HPDE6-E6E7 (cell line): Measurements from ENCODE around the gene SETD3.

Experiments used
- DNase-seq: peaks from one replicate; pipeline ENCODE4 v3.0.0; 2011; ENCODE audit warnings: missing footprints; ENCODE audit errors: extremely low spot score

Gene SETD3

DNA sequence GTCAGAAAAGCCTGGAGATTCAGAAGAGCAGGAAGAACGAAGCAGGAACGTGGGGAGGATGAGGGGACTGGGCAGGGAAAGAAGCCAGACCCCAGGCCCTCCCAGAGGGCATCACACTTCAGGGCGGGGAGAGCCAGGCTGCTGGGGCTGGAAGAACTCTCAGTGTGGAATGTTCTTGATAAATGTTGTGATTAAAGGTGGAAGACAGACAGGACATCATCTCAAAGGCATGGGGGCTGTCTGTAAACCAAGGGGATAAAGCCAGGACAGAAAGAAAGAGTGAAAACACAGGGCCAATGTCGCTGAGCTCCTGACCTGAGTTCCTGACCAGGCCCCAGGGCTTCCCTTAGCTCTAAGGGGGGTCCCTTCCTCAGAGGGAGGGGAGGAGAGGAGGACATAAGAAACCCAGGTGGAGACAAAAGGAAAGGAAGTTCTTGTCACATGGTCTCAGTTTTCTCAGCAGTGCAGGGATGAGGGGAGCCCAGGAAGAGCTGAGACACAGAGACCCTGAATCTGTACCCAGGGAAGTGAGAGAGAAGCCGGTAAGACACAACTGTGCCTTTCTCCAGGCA, 56.3 kb downstream of the SETD3 start:
- DNase-seq = no peak

DNA sequence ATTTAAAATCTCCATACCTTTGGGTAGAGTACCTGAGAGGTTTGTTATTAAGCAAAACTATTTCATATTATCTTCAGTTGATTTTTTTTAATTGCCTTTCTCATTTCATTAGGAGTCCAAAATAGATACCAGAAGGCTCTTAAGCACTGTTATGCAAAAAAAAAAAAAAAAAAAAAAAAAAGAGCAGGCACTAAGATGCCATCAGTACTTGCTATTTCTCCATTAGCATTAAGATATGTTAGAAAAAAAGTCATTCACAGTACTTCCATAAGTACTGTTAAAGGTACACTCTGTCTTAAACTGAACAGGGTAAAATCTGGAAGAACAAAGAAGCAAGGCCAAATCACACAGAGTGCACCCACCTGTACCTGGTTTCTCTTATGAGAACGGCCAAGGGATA, 57.2 kb downstream of the SETD3 start:
- DNase-seq = no peak

DNA sequence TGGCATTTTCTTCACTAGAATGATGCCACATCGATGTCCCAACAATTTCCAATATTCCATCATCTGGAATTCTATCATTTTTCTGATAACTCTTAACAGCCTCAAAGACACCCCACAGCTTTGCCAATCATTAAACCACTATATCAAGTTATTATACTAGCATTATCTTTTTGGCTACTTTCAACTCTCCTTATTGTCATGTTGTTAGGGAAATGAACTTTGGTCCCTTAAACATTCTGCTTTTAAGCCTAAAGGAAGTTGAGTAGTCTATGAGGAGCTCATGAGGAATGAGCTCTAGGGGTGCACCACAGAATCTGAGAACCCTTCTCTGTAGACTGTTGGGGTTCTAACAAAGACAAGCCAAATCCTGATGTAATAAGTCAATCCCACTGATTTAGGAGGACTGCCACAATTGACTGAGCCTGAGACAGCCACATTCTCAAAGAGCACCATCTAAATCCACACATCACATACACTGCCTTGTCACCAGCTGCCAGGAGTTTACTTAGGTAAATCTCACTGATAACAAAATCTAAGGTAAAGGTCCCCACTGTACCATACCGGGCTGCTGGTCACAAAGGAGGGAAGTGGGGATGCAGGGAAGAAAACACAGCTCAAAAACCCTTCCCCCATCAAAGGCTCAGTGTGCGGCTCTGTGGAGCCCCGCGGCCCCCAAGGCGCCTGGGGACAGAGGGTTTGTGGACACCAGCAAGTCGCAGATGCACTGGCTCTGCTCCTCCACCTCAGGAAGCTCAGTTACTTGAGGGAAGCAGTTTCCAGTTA, 58.2 kb downstream of the SETD3 start:
- DNase-seq = no peak

DNA sequence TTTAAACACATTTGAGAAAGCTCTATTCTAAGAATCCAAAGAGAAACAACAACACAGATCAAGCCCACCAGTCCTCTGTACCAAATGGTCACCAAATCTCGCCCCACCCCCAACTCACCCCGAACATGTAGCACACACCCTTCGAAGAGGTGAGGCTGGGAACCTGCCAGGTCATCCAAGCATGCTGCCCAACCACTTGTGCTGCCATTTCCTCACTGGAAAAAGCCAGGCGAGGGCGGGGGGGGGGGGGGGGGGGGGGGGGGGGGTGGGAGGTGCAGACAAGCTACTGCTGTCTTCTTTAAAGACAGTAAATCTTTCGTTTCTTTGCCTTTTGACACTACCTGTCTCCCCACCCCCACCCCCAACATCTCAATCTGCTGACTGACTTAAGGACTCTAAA, 59.9 kb downstream of the SETD3 start:
- DNase-seq = no peak

DNA sequence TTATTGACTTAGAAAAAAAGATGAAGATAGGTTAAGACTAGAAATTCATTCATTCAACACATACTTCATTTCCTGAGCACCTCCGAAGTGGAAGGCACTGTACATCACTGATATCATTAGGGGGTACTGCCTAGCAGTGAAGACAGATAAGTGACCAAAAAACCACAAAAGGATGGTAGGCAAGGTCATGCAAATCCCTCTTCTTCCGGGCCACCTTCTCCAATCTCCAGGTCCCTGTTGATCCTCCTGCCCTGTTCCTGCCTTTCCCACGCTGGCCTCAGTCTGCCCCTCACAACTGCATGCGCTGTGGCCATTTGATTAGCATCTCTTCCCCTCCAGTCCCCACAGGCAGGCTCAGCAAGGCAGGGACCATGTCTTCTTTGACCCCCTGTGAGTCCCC, 60.8 kb downstream of the SETD3 start:
- no peak for DNase-seq

DNA sequence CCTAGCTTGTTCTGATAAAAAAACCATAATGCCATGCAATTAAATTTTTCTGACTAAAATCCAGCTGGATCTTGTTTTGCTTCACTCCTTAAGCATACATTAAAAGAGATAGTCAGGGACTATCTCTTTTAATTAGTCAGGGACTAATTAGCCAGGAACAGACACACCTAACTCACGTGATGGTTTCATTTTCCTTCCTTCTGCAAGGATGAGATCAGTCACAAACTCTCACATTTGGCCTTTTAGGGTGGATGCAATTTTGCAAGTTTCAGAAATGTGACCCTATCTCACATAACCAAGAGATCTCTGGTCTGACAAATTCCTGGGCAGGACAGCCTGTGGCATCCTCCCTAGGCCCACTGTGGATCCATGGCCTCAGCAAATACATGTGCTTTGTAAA, 62.4 kb downstream of the SETD3 start:
- DNase-seq = no peak

DNA sequence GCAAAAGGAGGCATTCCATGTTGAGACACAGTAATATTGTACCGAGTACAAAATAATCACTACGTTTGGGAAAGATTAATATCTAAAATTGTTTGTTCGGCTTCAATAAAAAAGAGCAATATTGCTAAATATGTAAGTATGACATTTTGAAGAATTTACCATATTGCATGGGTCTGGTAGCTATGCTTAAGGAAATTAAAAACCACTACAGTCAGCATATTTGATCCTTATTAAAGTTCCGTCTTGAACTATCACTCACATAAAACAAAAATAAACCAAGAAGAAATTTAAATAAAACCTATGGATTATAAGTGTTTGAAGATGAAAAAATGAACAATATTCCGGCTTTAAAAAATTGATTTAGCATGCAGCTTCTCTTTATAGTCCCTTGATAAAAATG, 63.8 kb downstream of the SETD3 start:
- DNase-seq = no peak

DNA sequence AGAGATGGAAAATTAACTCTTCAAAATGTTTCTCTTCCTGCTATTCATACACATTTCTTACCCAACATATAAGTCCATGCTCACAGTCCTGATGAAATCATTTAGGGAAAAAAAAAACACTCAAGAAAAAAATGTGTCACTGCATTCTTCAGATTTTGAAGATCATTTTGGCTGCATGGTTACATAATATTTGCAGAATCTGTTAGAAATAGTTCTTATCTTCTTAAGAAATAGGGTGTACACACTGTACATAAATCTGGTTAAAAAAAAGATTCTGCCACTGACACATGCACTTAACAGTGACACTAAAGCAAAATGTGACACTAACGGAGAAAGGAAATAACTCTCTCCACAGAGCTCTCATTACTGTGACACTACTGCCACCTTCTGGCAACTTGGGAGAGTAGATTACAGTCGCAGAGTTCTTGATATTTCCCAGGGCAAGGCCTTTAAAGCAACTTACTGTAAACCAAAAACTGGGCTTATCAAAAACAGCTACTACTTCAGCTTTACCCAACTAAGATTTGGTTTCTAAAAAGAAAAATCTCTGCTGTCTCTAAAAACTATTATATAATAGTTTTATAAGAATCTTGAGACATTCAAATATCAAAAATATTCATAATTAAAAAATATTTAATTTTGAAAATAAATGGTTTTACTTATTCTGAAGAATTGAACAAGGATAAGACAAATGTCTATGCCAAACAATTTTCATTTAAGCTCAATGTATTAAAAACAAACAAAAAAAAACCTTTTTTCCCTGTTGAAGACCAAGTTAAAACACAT, 65.0 kb downstream of the SETD3 start:
- peak; percentile 64 for DNase-seq

DNA sequence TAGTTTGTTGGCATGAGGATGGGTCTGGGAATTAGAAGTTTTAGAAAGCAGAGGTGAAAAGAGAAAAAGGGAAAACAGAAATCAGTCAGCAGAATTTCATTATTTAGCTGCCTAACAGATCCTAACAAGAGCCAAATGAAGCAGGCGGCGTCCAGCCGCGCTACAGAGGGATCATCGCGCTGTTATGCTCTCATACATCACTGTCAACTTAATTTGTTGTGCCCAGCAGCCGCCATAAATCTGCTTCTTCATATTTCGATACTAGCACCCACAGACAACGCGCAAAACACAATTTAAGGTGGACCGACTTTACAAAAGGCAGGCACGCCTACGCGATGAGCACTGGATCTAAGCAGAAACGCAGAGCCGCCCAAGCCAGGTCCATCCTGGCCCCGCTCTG, 66.7 kb downstream of the SETD3 start:
- DNase-seq = no peak

DNA sequence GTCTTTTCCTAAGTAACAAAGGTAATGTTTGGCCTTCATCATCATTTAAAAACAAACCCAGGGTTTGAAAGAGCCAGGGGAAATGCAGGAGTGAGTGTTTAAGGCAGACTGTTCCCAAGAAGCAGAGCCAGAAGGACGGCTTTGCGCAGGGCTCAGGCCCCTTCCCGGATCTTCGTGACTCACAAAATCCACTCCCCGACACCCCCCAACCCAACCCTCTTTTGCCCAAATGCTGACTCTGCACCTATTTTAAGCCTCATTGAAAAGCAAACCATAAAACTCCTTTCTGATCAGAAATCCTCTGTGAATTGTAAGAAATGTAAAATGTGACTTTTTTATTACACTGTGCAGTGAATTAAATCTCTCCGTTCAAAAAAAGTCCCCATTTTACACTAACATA, 67.5 kb downstream of the SETD3 start:
- no peak for DNase-seq

DNA sequence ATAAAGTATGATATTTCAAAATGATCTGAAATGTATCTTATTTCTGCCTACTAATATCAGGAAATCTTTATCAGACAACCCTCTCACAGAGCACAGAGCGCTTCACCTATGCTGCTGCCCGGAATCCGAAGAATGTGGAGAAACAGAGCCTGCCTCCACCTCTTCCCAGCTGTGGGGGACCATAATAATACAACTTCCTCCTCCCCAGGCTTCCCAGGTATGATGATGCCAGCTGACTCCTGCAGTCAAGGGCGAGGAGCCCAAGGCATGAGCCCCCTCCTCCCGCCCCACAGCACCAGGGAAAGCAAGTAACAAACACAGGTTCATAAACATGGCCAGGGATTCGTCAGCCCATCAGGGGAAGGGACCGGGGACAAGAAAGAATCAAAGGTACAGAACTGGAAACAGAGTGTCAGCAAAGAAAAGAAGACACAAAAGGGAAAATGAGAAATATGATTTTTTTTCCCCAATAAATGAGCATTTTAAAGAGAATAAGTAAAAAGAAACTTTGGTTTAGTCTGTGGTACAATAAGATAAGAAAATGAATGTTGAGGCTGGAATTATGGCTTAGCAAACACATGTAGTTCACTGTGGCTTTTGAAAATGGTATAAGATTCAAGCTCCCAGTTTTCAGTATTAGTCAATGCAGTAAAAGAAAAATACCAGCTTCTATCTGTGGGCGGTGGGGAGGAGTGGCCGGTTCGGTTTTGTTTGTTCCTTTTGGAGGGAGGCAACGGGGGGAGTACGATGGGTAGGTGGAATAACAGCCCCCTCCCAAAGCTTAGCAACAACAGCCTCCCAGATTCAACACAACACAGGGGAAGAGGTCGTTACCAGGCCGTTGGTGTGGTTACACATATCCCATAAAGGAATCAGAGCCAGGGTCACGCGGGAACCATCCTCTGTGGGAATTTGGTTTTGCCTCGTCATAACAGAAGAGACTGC, 68.3 kb downstream of the SETD3 start:
- no peak for DNase-seq

DNA sequence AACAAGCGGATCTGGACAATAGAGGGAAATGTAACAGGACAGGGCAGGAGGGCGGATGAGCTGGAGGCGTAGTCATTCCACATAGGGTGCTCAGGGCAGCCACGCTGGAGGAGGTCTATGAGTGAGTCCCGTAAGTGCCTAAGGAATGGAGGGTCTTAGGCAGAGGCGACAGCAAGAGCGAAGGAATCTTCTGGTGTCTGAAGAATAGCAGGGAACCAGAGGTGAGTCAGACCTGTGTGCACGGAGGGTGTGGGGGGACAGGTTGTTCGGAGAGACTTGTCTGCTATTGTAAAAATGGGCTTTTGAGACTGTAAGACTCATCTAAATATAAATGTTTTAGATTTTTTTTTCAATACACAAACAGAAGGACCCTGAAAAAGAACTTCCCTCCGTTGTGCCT, 70.6 kb downstream of the SETD3 start:
- no peak for DNase-seq

DNA sequence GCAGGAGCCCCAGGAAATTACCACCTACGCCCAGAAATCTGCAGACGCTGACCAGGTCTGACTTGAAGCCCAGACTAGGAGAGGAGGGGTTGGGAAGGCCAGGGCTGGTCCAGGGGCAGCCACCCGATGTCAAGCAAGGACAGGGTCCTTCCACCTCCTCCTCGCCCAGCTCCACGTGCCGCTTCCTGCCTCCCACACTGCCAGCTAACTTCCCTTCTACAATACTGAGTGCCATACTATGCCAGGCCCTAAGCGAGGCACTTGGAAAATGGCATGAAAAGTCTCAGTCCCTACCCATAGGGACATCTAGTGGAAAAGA, 71.7 kb downstream of the SETD3 start:
- DNase-seq = no peak

DNA sequence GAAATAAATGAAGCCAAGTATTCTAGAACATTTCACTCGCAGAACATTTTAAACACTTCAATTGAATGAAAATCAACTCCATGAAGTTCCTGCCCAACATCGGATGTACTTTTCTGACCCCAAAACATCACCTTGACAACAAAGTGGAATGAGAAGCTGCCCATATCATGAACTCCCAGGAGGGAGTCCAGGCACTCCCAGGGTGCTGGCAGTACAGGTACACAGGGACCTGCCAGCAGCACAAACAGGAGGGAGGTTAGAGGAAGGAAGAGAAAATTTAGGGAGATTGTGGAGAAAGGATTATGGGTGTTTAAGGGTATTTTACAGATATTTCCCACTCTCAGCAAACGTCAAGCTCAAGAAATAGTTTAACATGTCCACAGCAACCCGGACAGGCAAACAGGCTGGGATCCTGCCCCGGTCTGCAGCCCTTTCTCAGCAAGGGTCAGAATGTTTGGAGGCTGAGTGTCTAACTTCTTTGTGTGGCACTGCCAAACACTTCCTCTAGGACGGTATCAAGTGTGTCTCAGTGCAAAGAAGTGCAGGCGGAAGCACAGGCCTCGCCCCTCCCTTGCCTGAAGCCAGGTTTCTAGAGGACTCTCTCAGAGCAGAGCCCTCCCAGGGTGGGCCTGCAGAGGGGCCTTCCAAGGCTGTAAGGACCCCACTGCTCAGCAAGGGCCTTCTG, 72.2 kb downstream of the SETD3 start:
- no peak for DNase-seq

DNA sequence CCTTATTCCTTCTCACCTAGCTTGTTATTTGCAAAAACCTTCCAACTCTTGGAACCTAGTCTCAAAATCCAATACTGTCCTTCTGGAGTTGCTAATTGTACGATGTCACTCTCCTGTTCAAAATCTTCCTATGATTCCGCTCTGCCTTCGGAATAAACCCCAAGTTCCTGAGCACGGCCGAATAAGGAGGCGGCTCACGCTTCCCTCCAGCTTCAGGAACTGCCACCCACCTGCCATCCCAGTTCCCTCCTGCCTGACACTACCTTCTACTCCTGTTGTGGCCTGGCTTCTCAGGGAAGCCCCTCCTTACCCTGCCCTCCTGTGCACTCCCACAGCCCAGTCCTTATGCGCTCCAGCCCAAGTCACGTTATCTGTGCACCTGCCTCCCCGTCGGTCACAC, 73.2 kb downstream of the SETD3 start:
- DNase-seq = no peak

DNA sequence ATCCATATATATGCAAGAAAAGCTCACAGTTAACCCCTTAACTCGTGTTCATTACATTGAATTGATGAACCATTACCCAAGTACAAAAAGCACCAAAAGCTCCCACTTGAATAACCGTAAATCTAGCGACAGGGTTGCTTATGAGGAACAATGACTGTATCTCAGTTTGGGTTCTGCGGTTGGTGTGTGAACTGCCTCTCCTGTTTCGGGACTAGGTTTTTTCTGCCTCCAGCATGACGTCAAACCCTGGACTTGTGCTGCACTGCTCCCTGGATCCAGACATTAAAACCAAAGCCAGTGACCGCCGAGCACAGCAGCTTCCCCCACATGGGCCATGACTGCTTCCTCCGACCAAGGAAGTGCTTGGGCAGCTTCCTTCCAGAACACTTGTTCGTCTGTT, 77.7 kb downstream of the SETD3 start:
- DNase-seq = no peak

DNA sequence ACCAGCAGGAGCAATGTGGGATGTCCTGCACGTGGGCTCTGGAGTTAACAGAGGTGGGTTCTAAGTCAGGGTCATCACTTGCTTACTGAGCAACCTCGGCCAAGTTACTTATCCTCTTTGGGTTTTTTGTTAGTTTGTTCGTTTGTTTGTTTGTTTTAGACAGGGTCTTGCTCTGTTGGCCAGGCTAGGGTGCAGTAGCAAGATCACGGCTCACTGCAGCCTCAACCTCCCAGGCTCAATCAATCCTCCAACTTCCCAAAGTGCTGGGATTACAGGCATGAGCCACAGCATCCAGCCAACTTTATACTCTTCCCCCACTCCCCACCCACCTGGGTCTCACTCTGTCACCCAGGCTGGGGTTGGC, 78.4 kb downstream of the SETD3 start:
- DNase-seq = no peak

DNA sequence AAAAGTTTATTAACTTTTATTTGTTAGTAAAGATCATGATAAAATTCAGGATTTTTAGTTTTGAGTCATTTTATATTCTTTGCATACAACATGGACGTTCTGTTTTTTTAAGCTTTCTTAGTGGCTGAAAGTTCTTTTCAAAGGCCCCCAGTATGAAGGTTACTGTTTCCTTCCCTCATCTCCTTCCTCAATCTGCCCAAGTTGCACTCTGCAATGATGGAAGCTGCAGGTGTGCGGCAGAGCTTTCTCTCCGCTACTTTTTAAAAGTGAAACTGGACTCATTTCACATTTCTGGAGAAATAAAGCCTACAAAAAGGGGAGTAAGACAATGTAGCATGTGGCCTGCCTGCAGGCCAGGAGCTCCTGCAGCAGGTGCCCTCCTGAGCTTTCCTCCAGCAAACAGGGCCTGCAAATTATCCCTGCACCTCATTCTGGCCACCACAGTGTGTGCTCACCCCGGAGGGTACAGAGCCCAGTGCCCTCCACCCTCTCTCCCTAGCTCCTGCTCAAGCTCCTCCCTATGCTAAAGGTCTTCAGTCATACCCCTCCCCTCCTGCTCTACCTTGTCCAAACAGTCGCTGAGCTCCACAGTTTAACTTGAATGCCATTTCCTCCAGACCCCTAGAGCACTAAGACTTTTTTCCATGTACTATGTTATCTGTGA, 78.9 kb downstream of the SETD3 start:
- DNase-seq = no peak

DNA sequence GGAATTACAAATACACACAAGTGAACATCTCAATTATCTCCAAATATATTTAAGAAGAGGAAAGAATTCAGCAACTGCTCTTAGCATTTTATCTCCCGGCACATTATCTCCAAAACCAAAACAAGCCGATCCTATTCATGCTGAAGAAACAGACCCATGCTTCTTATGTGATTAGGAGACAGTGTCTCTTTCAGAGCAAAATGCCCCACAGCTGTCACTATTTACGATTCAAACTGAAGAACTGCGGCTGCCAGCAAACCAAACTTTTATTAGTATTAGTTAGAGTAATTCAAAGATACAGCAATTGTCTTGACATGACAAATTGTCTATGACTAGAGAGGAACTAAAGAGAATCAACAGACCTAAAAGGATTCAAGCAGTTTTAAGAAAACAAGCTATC, 79.4 kb downstream of the SETD3 start:
- DNase-seq = no peak

DNA sequence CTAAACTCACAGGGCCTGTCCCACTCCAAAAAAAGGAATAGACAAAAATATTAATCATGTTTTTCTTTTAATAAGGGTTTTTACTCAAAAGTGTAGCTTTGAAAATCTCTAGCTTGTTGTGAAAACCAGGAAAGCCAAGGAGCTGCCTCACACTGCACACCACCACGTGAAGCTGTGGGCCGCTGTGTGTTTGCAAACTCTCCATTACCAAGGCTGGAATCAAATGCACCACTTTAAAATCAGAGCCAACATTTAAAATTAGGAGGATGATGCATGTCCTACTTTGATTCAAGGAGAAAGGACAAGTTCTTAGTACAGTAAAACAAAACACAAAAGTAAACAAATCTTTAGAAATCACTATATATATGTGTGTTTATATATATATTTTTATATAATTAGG, 83.0 kb downstream of the SETD3 start:
- DNase-seq = no peak

DNA sequence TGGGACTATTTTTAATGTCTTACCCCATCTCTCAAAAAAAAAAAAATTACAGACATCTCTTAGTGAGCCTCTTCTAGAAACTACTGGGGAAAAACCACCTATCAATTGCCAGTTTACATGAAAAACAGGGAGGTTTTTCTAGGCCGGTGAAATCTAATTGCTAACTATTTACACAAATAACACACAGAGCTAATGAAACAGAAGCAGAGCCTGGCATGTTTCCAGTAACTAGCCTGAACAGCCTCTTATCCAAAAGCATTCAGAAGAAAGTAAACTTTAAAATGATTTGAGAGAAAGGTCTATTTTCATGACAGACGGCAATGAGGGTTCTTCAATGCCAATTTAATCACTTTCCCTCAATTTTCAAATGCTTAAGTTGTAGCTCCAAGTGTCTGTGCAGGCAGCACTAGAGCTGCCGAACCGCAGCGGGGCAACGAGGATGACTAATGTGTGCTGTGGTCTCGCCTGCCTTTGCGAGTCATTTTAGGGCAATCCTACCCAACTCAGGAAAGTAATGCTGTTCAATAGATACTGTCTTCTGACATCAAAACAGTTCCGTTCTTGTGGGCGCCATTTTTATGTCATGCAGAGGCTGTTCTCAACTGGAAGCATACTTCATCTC, 84.6 kb downstream of the SETD3 start:
- DNase-seq = peak; percentile 27
